Fibroblast of peridontal ligament (primary cell): ENCODE data around the gene TMEM212.
A peak's percentile ranks its signal among the peaks of the same experiment; 100 is the strongest.

Source experiments
- DNase-seq: peaks from one replicate; pipeline ENCODE4 v3.0.0-alpha.2; 2010; ENCODE audit errors: extremely low read depth

TMEM212 gene

GRCh38 chr3:171834461-171834801, 8.7 kb upstream of the TMEM212 start:
- DNase-seq = no peak

GRCh38 chr3:171835116-171835515, 8.0 kb upstream of the TMEM212 start:
- no peak for DNase-seq

GRCh38 chr3:171835613-171836012, 7.5 kb upstream of the TMEM212 start:
- DNase-seq = no peak

- DNase-seq = no peak
Observed at GRCh38 chr3:171836855-171837254, 6.3 kb upstream of the TMEM212 start.

GRCh38 chr3:171837698-171838097, 5.5 kb upstream of the TMEM212 start:
- DNase-seq = no peak

- DNase-seq = peak; percentile 87
Observed at GRCh38 chr3:171838218-171838720, 4.9 kb upstream of the TMEM212 start.

- no peak for DNase-seq
Observed at GRCh38 chr3:171839270-171839669, 3.9 kb upstream of the TMEM212 start.

- no peak for DNase-seq
Observed at GRCh38 chr3:171840445-171840810, 2.7 kb upstream of the TMEM212 start.

GRCh38 chr3:171840811-171841619, 2.1 kb upstream of the TMEM212 start:
- no peak for DNase-seq

- peak; percentile 38 for DNase-seq
Observed at GRCh38 chr3:171841620-171842000, 1.5 kb upstream of the TMEM212 start.

GRCh38 chr3:171844873-171845272, 1.7 kb downstream of the TMEM212 start:
- no peak for DNase-seq

GRCh38 chr3:171845481-171846284, 2.5 kb downstream of the TMEM212 start:
- DNase-seq = no peak

GRCh38 chr3:171846597-171846996, 3.4 kb downstream of the TMEM212 start:
- peak; percentile 65 for DNase-seq

GRCh38 chr3:171847133-171847532, 4.0 kb downstream of the TMEM212 start:
- DNase-seq = no peak

GRCh38 chr3:171847595-171848259, 4.6 kb downstream of the TMEM212 start:
- no peak for DNase-seq

GRCh38 chr3:171849617-171850319, 6.6 kb downstream of the TMEM212 start:
- DNase-seq = no peak

GRCh38 chr3:171850320-171850959, 7.3 kb downstream of the TMEM212 start:
- no peak for DNase-seq

GRCh38 chr3:171850960-171851659, 8.0 kb downstream of the TMEM212 start:
- no peak for DNase-seq

- DNase-seq = no peak
Observed at GRCh38 chr3:171851660-171852058, 8.5 kb downstream of the TMEM212 start.

- DNase-seq = no peak
Observed at GRCh38 chr3:171854649-171855305, 11.6 kb downstream of the TMEM212 start.
